PFSK-1 (cell line): Measurements from ENCODE around the gene GOLT1B.

Experiments used
- FOXP2 ChIP-seq: optimal IDR thresholded peaks from 2 replicates; pipeline ENCODE3; 2011; ENCODE audit warnings: borderline replicate concordance, control low read depth, inconsistent platforms; ENCODE audit not compliant: insufficient read depth; ENCODE audit errors: extremely low read length, extremely low read depth
- POLR2AphosphoS5 ChIP-seq: IDR thresholded peaks from 2 replicates; pipeline ENCODE4 v1.6.1; 2012; ENCODE audit warnings: low read depth, mild to moderate bottlenecking, control low read depth, low read length, moderate library complexity
- SIN3A ChIP-seq: IDR thresholded peaks from 2 replicates; pipeline ENCODE4 v1.6.1; 2012; ENCODE audit warnings: mild to moderate bottlenecking, low read length, moderate library complexity, borderline replicate concordance; ENCODE audit not compliant: insufficient read depth
- TAF1 ChIP-seq: IDR thresholded peaks from 2 replicates; pipeline ENCODE4 v1.6.1; 2012; ENCODE audit warnings: low read length, control low read depth, borderline replicate concordance; ENCODE audit not compliant: insufficient read depth
- TF ChIP-seq, protein P1 (sequence below), 2 experiments: IDR thresholded peaks; 2 replicates each; pipeline versions ENCODE4 v1.6.1 to v1.8.0; 2011 to 2012; ENCODE audit warnings: low read depth in 2 of 2, low read length in 2 of 2, control low read depth in 1 of 2, inconsistent platforms in 1 of 2, mild to moderate bottlenecking in 1 of 2, moderate library complexity in 1 of 2; ENCODE audit not compliant: insufficient read depth in 1 of 2

The GOLT1B gene

DNA sequence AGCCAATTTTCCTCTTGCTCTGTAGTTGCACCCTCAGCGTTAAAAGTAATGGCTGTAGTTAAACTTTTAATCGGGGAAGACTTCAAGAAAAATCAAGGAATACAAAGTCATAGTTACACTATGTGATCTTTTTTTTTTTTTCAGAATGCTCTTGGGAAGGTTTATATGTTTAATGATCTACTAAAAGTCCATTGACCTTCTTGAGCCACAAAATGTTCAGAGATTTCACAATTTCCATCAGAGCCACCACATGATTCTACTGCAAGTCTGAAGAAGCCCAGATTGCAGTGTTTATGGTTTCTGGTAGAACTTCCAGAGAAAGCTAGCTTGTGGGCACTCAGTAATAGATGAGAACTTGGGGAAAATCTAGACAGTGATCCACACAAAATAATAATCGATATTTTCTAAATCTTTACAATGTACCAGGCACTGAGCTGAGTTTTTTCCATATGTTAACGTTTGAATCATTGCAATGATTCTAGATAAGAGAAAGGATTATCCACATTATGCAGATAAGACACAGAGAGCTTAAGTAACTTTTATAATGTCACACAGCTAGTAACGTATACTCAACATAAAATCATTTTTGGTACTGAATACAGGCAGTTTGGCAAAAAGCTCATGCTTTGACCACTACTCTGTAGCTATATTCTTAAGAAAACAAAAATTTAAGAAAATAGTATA, 64.8 kb downstream of the GOLT1B start:
- TF ChIP-seq FOXP2 (no peak), SIN3A (no peak), TAF1 (no peak), POLR2AphosphoS5 (no peak)

DNA sequence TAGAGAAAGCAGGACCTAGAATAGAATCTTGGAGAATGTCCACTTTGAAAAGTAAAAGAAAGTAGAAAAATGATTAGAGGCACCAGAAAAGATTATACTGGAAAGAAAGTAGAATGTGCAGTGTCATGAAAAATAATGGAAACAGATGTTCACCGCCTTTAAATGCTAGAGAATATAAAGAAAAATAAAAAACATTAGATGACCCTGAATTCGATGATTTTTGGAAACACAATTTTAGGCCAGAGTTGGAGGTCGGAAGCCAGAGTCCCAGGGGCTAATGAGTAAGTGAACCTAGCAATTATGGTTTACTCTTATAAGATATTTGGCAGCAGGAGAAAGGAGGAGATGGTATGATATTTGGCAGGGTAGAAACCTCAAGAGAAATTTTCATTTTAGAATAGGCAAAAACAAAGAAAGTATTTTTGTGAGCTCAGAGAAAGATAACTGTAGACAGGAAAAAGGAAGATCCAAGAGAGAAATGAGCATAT, 65.4 kb downstream of the GOLT1B start:
- TF ChIP-seq, protein P1, sequence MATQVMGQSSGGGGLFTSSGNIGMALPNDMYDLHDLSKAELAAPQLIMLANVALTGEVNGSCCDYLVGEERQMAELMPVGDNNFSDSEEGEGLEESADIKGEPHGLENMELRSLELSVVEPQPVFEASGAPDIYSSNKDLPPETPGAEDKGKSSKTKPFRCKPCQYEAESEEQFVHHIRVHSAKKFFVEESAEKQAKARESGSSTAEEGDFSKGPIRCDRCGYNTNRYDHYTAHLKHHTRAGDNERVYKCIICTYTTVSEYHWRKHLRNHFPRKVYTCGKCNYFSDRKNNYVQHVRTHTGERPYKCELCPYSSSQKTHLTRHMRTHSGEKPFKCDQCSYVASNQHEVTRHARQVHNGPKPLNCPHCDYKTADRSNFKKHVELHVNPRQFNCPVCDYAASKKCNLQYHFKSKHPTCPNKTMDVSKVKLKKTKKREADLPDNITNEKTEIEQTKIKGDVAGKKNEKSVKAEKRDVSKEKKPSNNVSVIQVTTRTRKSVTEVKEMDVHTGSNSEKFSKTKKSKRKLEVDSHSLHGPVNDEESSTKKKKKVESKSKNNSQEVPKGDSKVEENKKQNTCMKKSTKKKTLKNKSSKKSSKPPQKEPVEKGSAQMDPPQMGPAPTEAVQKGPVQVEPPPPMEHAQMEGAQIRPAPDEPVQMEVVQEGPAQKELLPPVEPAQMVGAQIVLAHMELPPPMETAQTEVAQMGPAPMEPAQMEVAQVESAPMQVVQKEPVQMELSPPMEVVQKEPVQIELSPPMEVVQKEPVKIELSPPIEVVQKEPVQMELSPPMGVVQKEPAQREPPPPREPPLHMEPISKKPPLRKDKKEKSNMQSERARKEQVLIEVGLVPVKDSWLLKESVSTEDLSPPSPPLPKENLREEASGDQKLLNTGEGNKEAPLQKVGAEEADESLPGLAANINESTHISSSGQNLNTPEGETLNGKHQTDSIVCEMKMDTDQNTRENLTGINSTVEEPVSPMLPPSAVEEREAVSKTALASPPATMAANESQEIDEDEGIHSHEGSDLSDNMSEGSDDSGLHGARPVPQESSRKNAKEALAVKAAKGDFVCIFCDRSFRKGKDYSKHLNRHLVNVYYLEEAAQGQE (IDR thresholded peaks at IDR 0.05; ENCODE audit: insufficient read depth in 1 of 2, low read depth in 2 of 2, low read length in 2 of 2) = no peak
- TF ChIP-seq TAF1 = no peak
- no peak for TF ChIP-seq POLR2AphosphoS5
- TF ChIP-seq FOXP2 = no peak
- TF ChIP-seq SIN3A = no peak
